PFSK-1 (cell line): ENCODE data around the gene RAD54L.
A peak's percentile ranks its signal among the peaks of the same experiment; 100 is the strongest.

Experiments
- FOXP2 ChIP-seq: optimal IDR thresholded peaks from 2 replicates; pipeline ENCODE3; 2011; ENCODE audit warnings: borderline replicate concordance, control low read depth, inconsistent platforms; ENCODE audit not compliant: insufficient read depth; ENCODE audit errors: extremely low read length, extremely low read depth
- POLR2AphosphoS5 ChIP-seq: IDR thresholded peaks from 2 replicates; pipeline ENCODE4 v1.6.1; 2012; ENCODE audit warnings: low read depth, mild to moderate bottlenecking, control low read depth, low read length, moderate library complexity
- REST ChIP-seq, 2 experiments: IDR thresholded peaks; 2 replicates each; pipeline versions ENCODE4 v1.6.1 to v1.8.0; 2011 to 2012; ENCODE audit warnings: low read depth in 2 of 2, low read length in 2 of 2, control low read depth in 1 of 2, inconsistent platforms in 1 of 2, mild to moderate bottlenecking in 1 of 2, moderate library complexity in 1 of 2; ENCODE audit not compliant: insufficient read depth in 1 of 2
- SIN3A ChIP-seq: IDR thresholded peaks from 2 replicates; pipeline ENCODE4 v1.6.1; 2012; ENCODE audit warnings: mild to moderate bottlenecking, low read length, moderate library complexity, borderline replicate concordance; ENCODE audit not compliant: insufficient read depth
- TAF1 ChIP-seq: IDR thresholded peaks from 2 replicates; pipeline ENCODE4 v1.6.1; 2012; ENCODE audit warnings: low read length, control low read depth, borderline replicate concordance; ENCODE audit not compliant: insufficient read depth

GRCh38 chr1:46317323-46317722 lies 69.8 kb downstream of the RAD54L start:
- peak; percentile 40; the same call in 1 of the 2 replicates for TF ChIP-seq POLR2AphosphoS5
- TF ChIP-seq REST (IDR thresholded peaks at IDR 0.05; ENCODE audit: insufficient read depth in 1 of 2, low read depth in 2 of 2, low read length in 2 of 2) = no peak
- TF ChIP-seq TAF1 = no peak
- no peak for TF ChIP-seq SIN3A
- no peak for TF ChIP-seq FOXP2
